ENCODE data around the gene HOXB5. TPM values are rescaled to one million over a fixed set of nuclear protein-coding genes. Genes with fewer than 3 reads are reported as not detected.
A peak's percentile ranks its signal among the peaks of the same experiment; 100 is the strongest.

HOXB5 gene
- total and polyA plus RNA-seq, 9 donors: 0.04 to 2.8 (median 0.49) TPM; not detected in 1

DNA sequence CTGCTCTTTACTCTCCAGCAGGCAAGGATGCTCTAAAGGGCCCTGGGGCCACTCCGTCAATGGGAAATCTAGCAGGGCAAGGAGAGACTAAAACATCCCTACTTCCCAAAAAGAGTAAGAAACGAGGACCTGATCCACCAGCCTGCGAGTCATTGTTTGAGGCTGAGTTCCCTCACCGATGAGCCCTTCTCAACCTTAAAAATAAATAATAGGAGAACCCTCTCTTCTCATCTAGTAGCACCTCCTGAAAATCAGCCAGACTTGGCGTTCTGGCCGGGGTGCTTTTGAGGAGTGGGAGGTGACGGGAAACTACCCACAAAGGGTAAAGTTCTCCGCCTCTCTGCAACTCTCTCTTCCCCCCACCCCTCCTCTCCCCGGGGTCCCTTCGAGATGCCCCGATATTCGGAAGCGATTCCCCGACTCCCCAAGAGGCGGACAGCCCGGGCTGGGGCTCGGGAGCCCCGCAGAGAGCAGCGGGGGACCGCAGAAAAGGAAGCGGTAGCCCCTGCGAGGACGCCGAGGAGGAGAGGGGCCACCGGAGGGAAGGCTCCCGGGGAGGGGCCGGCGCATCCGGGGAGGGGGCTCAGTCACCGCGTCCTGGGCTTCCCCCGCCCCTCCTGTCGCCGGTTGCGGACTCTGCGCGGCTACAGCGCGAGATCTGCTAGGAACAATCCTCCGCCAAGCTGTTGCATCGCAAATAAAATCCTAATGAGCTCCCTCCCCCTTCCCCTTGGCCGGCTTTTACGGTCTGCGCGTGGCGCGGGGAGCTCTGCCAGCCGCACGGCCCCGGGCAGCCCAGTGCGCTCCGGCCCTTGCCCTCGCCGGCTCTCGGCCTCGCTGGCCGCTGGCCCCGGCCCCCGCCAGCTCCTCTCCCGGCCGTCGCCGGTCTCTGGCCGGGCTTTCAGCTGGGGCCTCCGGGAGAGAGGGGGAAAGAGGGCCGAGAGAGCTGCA, 31.2 kb upstream of the HOXB5 start:
- Histone ChIP-seq H3K9me3 (no peaks in the 10 kb centered on the region), H3K4me3 (peak overlapping the region; percentile 33), H3K4me1 (ENCODE audit: insufficient read depth) (peaks cover 2% of the 10 kb centered on the region), H3K36me3 (no peaks in the 10 kb centered on the region), H3K27ac (no peak overlapping the region), H3K27me3 (peaks cover 8% of the 10 kb centered on the region)
- 1 to 2% (median 2%) methylated on average over 48 to 66 of the region's 66 CpGs for WGBS, 3 donors
- no peak for DNase-seq
- TF ChIP-seq POLR2A (IDR thresholded peaks at IDR 0.05) (no peak), EP300 (IDR thresholded peaks at IDR 0.05) (no peak)
- TF ChIP-seq, protein P1, sequence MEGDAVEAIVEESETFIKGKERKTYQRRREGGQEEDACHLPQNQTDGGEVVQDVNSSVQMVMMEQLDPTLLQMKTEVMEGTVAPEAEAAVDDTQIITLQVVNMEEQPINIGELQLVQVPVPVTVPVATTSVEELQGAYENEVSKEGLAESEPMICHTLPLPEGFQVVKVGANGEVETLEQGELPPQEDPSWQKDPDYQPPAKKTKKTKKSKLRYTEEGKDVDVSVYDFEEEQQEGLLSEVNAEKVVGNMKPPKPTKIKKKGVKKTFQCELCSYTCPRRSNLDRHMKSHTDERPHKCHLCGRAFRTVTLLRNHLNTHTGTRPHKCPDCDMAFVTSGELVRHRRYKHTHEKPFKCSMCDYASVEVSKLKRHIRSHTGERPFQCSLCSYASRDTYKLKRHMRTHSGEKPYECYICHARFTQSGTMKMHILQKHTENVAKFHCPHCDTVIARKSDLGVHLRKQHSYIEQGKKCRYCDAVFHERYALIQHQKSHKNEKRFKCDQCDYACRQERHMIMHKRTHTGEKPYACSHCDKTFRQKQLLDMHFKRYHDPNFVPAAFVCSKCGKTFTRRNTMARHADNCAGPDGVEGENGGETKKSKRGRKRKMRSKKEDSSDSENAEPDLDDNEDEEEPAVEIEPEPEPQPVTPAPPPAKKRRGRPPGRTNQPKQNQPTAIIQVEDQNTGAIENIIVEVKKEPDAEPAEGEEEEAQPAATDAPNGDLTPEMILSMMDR (IDR thresholded peaks at IDR 0.05): no peak
- intact Hi-C loops (cut with DNase I): loop anchor here in 1 of 4 donors (10.0 kb wide), 1 partner anchor 290 kb away; no protein-coding TSS in a partner anchor

DNA sequence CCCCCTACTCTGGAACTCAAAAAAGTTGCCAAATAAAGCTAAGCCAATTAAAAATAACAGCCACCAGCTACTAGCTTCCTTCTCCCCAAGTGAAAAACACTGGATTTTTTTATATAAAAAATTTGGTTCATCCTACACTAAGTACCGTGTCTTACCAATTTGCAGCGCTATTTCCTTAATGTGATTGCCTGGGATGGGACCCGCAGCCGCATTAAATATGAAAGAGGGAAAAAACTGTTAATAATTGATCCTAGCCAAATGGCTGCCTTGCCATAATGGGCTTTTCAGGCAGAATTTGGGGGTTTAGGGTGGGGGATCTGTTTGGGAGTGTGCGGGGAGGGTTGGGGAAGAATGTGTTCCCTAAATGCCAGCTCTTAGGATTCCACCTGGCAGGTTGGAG, 30.5 kb upstream of the HOXB5 start:
- WGBS, 3 donors: 8 to 12% (median 10%) methylated on average over 5 of the region's 5 CpGs
- Histone ChIP-seq H3K36me3 (no peaks in the 10 kb centered on the region), H3K27ac (no peak overlapping the region), H3K4me1 (ENCODE audit: insufficient read depth) (peaks cover 2% of the 10 kb centered on the region), H3K4me3 (no peak overlapping the region), H3K9me3 (no peaks in the 10 kb centered on the region), H3K27me3 (peaks cover 8% of the 10 kb centered on the region)
- no peak for TF ChIP-seq POLR2A (IDR thresholded peaks at IDR 0.05)
- TF ChIP-seq, protein P1 (IDR thresholded peaks at IDR 0.05): no peak
- no peak for TF ChIP-seq EP300 (IDR thresholded peaks at IDR 0.05)
- no peak for DNase-seq
- intact Hi-C loops (cut with DNase I): loop anchor here in 1 of 4 donors (10.0 kb wide), 1 partner anchor 289 kb away; no protein-coding TSS in a partner anchor

GRCh38 chr17:48623583-48623982, 30.0 kb upstream of the HOXB5 start:
- Histone ChIP-seq H3K27ac (no peak overlapping the region), H3K9me3 (no peaks in the 10 kb centered on the region), H3K4me1 (ENCODE audit: insufficient read depth) (peaks cover 2% of the 10 kb centered on the region), H3K27me3 (peaks cover 8% of the 10 kb centered on the region), H3K36me3 (no peaks in the 10 kb centered on the region), H3K4me3 (no peak overlapping the region)
- TF ChIP-seq POLR2A (IDR thresholded peaks at IDR 0.05): no peak
- TF ChIP-seq EP300 (IDR thresholded peaks at IDR 0.05): no peak
- TF ChIP-seq, protein P1 (IDR thresholded peaks at IDR 0.05): no peak
- WGBS, 3 donors: 18 to 26% (median 20%) methylated on average over 4 of the region's 4 CpGs
- intact Hi-C loops (cut with DNase I): loop anchor here in 1 of 4 donors (10.0 kb wide), 1 partner anchor 289 kb away; no protein-coding TSS in a partner anchor
- no peak for DNase-seq

GRCh38 chr17:48622857-48623256, 29.3 kb upstream of the HOXB5 start:
- DNase-seq: no peak
- TF ChIP-seq EP300 (IDR thresholded peaks at IDR 0.05) (no peak), POLR2A (IDR thresholded peaks at IDR 0.05) (no peak)
- TF ChIP-seq, protein P1 (IDR thresholded peaks at IDR 0.05): no peak
- Histone ChIP-seq H3K27ac (no peak overlapping the region), H3K4me3 (no peak overlapping the region), H3K9me3 (no peaks in the 10 kb centered on the region), H3K36me3 (no peaks in the 10 kb centered on the region), H3K4me1 (ENCODE audit: insufficient read depth) (peaks cover 2% of the 10 kb centered on the region), H3K27me3 (peaks cover 8% of the 10 kb centered on the region)
- intact Hi-C loops (cut with DNase I): loop anchor here in 1 of 4 donors (10.0 kb wide), 1 partner anchor 288 kb away; no protein-coding TSS in a partner anchor
- WGBS, 3 donors: 17 to 23% (median 20%) methylated on average over 11 of the region's 11 CpGs

Data from ovary (tissue), 9 donors.